Brain microvascular endothelial cell (primary cell): ENCODE measurements around the gene AP2S1.
"Not testable (repeated sequence)": the region's sequence is repeated elsewhere in the genome, so short reads cannot be mapped to it uniquely, and the experiment has no call there.

Experiments
- DNase-seq: peaks from one replicate; pipeline ENCODE4 v3.0.0-alpha.2; 2020
- H3K27ac ChIP-seq: fragments of 250-450 bp; sonication (Bioruptor Pico); 2 replicates; pipeline ENCODE4 v1.5.1; 2020; ENCODE audit warnings: mild to moderate bottlenecking, moderate library complexity
- H3K27me3 ChIP-seq: fragments of 250-450 bp; sonication (Bioruptor Pico); replicated peaks from 2 replicates; pipeline ENCODE4 v1.5.1; 2020; ENCODE audit warnings: mild to moderate bottlenecking
- H3K36me3 ChIP-seq: fragments of 250-450 bp; sonication (Bioruptor Pico); replicated peaks from 2 replicates; pipeline ENCODE4 v1.5.1; 2020; ENCODE audit warnings: mild to moderate bottlenecking
- H3K4me3 ChIP-seq: 2 replicates; pipeline ENCODE4 v1.5.1; 2011; ENCODE audit warnings: low read depth, mild to moderate bottlenecking, control low read depth, low read length, moderate library complexity
- in situ Hi-C: cut with HindIII; loops from 2 replicates; pipeline ENCODE4 v1.10.0; 2017; ENCODE audit warnings: low sequenced_read_pairs, low pct_ligation_motif_present
- TF ChIP-seq, protein P1 (sequence below): IDR thresholded peaks from 2 replicates; pipeline ENCODE4 v1.5.1; 2011; ENCODE audit warnings: low read depth, mild to moderate bottlenecking, moderate library complexity, low read length, control low read depth, inconsistent platforms; ENCODE audit errors: missing control alignments

The AP2S1 gene

DNA sequence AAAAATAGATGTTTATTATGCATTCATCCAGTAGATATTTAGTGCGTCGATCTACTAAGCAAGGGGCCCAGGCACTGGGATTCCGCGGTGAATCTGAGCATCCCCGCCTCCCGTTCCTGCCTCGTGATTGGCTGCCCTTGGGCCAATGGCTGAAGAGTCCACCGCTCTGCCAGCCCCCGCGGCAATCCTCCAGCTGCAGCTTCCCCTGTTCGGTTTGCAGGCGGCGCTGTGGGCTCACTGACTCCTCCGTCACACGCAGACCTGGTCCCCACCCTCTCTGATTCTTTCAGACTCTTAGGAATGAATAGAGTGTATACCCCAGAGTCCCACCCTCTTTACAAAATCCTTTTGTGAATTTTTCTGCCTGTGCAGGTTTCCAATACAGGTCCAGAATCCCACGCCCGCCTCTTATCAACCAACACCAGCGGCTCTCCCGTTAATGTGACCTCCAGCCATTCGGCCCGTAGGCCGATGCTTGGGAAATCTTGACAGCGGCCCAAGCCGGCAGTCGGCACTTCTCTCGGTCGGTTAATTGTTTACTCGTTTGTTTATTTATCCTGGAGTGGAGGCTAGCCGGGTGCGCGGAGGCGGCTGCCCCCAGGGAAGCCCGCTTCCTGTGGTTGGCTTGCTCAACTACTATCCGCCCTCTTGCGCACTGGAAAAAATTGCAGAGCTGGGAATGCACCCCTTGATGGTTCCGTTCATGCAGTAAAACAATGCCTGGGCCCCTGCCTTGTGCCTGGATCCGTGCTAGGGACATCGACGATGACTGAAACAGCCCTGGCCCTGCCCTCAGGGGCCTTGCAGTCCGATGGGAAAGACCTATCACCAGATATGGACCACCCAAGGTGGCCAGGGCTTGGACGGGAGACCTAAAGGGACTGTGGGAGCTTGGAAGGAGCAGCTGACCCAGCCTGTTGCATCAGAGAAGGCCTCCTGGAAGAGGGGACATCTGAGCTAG lies 5.7 kb upstream of the AP2S1 start:
- DNase-seq: peak; percentile 95
- peak overlapping the region; percentile 84 for H3K27ac ChIP-seq
- H3K36me3 ChIP-seq: no peaks in the 10 kb centered on the region
- no peaks in the 10 kb centered on the region for H3K27me3 ChIP-seq
- in situ Hi-C loops: loop anchor here (25.0 kb wide), 1 partner anchor 106 kb away; no protein-coding TSS in a partner anchor
- H3K4me3 ChIP-seq: peak overlapping the region; percentile 50
- TF ChIP-seq, protein P1, sequence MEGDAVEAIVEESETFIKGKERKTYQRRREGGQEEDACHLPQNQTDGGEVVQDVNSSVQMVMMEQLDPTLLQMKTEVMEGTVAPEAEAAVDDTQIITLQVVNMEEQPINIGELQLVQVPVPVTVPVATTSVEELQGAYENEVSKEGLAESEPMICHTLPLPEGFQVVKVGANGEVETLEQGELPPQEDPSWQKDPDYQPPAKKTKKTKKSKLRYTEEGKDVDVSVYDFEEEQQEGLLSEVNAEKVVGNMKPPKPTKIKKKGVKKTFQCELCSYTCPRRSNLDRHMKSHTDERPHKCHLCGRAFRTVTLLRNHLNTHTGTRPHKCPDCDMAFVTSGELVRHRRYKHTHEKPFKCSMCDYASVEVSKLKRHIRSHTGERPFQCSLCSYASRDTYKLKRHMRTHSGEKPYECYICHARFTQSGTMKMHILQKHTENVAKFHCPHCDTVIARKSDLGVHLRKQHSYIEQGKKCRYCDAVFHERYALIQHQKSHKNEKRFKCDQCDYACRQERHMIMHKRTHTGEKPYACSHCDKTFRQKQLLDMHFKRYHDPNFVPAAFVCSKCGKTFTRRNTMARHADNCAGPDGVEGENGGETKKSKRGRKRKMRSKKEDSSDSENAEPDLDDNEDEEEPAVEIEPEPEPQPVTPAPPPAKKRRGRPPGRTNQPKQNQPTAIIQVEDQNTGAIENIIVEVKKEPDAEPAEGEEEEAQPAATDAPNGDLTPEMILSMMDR: peak; percentile 88

DNA sequence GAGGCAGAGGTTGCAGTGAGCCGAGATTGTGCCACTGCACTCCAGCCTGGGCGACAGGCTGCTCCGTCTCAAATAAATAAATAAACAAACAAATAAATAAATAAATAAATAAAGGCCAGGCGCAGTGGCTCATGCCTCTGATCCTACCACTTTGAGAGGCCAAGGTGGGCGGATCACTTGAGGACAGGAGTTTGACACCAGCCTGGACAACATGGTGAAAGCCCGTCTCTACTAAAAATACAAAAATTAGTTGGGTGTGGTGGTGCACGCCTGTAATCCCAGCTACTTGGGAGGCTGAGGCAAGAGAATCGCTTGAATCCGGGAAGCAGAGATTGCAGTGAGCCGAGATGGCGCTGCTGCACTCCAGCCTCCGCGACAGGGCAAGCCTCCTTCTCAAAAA lies 4.1 kb upstream of the AP2S1 start:
- not testable (repeated sequence) for DNase-seq
- in situ Hi-C loops: loop anchor here (25.0 kb wide), 1 partner anchor 108 kb away; no protein-coding TSS in a partner anchor

DNA sequence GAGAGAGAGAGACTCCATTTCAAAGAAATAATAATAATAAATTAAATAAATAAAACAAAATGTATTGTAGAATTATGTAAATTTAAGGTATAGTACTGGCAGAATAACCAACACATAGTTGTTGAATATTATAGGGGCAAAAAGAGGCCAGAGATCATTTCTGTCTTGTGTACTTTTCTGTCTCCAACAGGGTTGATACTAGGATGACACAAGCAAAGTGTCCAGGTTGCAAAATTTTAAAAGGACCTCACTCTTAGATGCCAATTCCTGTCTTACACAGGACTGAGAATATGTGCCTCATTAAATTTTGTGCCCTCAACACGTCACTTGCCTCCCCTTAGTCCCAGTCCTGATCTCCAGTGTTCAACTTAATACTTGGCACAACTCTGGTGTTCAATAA lies 2.2 kb upstream of the AP2S1 start:
- Histone ChIP-seq H3K27ac (no peak overlapping the region), H3K36me3 (no peaks in the 10 kb centered on the region), H3K27me3 (no peaks in the 10 kb centered on the region), H3K4me3 (no peak overlapping the region)
- no peak for DNase-seq
- in situ Hi-C loops: loop anchor here (25.0 kb wide), 1 partner anchor 109 kb away; no protein-coding TSS in a partner anchor
- TF ChIP-seq, protein P1: no peak

More for the DNA sequence above, 4.1 kb upstream of the AP2S1 start:
- not testable (repeated sequence) for H3K36me3 ChIP-seq, H3K27me3 ChIP-seq, H3K4me3 ChIP-seq, H3K27ac ChIP-seq

DNA sequence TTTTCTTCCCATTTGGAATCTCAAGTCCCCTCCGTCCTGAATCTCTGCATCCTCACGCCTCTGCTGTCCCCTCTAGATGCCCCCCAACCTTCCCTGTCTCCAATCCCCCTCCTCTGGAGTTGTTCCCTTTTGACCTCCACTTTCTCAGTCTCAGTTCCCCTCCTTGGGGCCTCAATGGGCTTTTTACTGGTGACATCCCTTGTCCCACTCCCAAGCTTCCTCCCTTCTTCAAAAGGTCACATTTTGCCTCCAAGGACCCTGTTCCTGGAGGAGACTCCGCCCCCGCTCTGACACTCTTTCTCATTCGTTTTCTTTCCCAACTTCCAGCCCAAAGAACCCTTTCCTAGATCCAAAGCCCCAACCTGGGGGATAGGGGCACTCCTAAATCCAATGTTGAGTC lies 1.0 kb downstream of the AP2S1 start:
- no peaks in the 10 kb centered on the region for H3K27me3 ChIP-seq
- peak overlapping the region; percentile 96 for H3K4me3 ChIP-seq
- TF ChIP-seq, protein P1: no peak
- DNase-seq: no peak
- peaks cover 5% of the 10 kb centered on the region for H3K36me3 ChIP-seq
- H3K27ac ChIP-seq: peak overlapping the region; percentile 75
- in situ Hi-C loops: loop anchor here (25.0 kb wide), 1 partner anchor 113 kb away; no protein-coding TSS in a partner anchor

DNA sequence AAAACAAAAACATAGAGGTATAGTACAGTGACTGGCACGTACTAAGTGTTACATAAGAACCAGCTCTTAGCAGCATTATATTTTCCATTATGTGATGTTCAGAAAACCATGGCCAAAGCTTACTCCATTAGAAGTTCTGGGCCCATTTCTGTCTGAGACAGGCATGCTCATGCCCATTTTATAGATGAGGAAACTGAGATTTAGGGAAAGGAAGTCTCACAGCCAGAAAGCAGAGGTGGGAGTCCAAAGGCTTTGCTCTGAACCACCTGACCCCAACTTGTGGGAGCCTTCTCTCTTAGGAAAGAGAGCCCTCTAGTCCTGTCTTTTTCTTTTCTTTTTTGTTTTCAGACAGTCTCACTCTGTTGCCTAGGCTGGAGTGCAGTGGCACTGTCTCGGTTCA lies 2.3 kb downstream of the AP2S1 start:
- Histone ChIP-seq H3K27me3 (no peaks in the 10 kb centered on the region), H3K4me3 (no peak overlapping the region), H3K27ac (peak overlapping the region; percentile 75), H3K36me3 (peaks cover 13% of the 10 kb centered on the region)
- TF ChIP-seq, protein P1: no peak
- in situ Hi-C loops: no loop called here
- DNase-seq: no peak

DNA sequence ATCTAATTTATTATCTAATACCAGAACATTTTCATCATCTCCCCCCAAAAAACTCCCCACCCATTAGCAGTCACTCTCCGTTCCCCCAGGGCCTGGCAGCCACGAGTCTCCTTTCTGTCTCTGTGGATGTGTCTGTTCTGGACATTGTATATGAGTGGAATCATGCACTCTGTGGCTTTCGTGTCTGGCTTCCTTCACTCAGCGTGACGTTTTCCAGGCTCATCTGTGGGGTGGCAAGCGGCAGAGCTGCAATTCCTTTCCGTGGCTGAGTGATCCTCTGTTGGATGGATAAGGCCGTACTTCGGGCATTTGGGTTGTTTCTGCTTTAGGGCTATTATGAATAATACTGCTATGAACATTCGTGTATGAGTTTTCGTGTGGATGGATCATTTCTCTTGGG lies 3.1 kb downstream of the AP2S1 start:
- TF ChIP-seq, protein P1: no peak
- Histone ChIP-seq H3K27ac (no peak overlapping the region), H3K4me3 (no peak overlapping the region), H3K36me3 (peaks cover 22% of the 10 kb centered on the region), H3K27me3 (no peaks in the 10 kb centered on the region)
- in situ Hi-C loops: no loop called here
- DNase-seq: no peak
